Right forelimb (tissue), 1 donor: ENCODE results near the gene IL5RA.

Source experiments
- DNase-seq: peaks from one replicate; pipeline ENCODE4 v3.0.0-alpha.2; 2018

Gene IL5RA

DNA sequence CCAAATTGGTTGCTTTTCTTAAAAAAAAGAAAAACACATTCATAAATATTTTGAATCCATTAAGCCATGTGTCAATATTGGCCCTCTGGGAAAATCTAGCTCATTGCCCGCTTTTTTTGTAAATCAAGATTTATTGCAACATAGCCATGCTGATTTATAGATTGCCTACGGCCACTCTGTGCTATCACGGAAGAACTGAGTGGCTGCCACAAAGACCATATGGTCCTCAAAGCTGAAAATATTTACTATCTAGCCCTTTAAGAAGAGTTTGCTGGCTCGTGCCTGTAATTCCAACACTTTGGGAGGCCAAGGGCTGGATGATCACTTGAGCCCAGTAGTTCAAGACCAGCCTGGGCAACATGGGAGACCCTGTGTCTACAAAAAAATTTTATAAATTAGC, 45.9 kb downstream of the IL5RA start:
- no peak for DNase-seq

DNA sequence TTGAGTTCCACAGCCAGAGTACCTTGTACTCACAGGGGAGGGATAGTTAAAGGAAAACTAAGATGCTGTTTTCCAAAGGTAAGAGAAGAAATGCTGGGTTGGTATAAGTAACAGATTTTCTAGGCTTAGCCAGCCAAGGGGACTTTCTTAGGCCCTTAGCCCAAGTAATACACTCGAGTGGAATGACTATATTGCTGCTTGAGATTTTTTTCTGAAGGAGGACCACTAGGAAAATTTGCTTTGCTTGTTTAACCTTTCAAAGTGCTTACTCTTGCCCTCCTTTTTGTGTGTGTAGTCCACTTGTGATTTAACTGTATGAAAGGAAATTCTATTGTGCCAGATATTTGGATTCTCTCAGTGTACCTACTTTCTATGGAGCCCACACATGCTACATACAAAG, 50.5 kb downstream of the IL5RA start:
- no peak for DNase-seq

DNA sequence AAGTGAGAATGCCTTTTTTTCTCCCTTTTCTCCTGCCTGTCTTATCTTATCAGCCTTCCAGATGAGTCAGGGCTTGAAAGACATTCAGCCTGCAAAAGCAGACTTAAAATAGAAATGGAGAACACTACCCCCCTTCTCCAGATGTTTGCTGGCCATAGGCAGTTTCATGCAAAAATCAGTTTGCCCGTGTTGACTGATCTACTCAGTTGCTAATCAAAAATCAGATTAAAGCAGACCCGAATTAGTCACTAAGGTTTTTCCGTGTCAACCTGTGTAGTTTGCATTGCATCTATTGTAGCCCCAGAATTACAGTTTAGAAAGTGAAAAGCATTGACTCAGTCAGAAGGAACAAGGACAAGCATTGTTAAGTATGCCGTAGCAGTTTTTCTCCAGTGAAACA, 56.2 kb downstream of the IL5RA start:
- DNase-seq, result no peak

DNA sequence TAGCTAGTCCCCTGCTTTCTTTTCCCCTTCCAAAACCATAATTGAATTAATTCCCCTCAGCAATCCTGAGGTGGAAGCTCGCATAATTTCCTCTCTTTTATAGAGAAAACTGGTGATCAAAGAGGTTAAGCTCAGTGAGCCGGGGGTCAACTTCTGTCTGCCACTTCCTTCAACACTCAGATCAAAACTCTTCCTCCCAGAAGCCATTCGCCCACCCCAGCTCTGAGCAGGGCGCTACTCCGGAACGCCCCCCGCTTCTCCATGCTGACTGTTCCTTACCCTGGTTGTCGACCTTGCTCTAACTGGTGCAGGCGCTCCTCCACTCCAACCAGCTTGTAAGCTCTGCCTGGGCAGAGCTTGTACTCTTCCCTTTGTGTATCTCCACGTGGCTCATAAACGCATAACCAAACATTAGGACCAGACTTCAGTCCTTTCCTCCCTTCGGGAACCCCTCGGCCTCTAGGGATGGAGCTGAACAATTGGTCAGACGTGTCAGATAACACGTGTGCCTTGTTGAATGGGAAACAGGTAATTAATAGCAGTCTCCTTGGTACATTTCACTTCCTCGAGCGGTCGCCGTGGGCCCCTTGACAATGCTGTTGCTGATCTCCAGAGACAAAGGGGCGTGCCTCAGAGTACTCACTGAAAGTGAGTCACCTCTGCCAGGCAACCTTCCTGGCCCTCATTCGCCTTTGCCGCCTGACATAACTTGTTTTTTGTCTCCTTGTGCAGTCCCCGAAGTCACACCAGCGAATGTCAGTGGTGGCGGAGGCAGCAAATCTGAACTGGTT, 71.8 kb downstream of the IL5RA start:
- no peak for DNase-seq

DNA sequence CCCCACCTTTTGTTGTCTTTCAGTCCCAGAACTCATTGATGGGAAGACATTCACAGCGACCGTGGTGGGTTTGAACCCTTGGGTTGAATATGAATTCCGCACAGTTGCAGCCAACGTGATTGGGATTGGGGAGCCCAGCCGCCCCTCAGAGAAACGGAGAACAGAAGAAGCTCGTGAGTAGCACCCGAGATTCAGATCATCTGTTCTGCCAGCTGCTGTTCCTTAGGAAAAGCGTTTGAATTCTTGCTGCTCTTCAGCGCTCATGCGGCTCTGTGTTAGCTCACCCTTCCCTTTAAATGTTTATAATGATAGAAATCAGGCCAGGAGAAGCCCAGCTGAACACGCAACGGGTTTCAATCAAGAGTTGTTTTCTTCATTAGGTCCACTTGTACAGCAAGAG, 73.0 kb downstream of the IL5RA start:
- DNase-seq, result no peak

DNA sequence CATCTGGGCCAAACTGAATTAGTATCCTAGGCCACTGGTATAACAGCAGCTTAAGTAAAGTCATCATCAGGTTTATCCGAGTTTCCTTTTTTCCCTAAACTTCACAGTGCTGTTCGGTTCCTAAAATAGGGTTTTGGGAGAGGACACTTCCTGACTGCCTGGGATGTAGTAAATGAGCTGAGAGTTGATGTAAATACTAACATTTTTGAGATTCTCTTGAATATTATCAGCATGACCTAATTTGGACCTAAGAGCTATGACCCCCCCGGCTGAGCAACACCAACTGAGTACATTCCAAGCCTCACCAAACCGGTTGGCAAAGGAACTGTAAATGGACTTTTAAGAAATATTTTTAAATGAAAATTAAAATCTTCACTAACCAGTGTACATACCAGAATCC, 78.8 kb downstream of the IL5RA start:
- DNase-seq, result no peak

DNA sequence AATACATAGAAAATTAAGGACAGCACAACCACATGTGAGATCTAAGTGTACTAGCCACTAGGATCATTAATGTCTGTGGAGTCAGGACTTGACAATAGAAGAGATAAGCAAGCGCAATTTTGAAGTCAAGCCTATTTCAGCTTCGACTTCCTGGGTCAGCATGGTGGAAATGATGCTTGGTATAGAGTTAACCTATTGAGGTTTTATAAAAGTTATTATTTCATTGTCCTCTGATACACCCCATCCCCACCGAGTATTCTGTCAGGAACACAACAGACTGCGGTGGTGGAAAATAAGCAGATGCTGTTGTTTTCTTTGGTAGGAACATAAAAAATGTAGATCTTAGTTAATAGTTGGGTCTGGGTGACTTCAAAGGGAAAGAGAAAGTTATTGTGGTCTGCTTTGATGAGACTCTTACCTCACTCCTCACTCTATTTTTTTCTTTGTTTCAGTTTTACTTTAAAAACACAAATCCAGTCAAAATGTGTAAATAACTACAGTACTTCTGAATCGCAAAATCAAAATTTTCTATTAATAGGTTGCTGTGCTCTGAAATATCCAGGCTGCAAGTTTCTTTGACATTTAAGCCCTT, 82.1 kb downstream of the IL5RA start:
- DNase-seq, result no peak

DNA sequence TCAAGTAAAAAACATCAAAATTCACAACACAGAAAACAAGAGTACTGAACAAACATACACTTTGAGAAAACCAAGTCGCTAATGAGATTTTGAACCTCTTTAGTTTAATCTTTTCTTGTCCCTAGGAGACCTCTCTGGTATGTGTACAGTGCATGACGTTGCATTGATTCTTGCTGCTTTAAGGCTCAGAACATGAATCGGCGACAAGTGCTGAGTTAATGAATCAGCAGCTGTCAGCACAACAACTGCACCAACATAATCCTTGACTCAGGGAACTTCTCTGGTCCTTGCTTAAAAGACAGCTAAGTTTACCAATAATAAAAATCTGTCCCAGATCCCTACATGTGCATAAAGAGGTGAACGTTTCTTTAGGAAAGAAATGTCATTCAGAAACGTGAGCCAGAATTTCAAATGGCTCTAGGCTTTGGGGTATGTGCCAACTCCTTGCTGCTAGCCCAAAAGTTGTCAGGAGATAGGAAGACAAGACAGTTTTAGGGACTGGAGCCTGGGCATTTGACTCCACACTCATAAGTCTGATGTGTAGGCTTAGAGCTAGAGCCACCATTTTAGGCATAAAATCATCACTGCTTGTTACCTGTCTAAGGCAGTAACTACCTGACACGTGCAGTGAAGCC, 86.9 kb downstream of the IL5RA start:
- no peak for DNase-seq

DNA sequence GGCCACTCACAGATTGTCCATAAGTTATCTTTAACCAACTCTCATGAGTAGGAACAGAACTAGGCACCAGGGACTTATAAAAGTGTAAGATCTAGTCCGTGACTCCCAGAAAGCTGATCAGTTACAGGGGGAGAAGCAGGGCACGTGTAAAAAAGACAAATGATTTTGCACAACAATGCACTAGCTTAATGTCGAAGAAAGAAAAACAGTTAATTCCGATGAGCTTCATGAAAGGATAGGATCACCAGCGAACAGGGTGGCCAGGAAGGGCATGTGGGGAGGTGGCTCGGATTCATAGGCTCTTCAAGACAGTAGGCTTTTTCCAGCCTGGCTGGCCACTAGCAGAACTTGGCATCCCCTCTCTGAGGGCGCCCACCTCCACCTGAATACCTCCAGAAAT, 90.0 kb downstream of the IL5RA start:
- DNase-seq, result no peak
